ENCODE results near the gene SH3TC1.

GRCh38 chr4:8251110-8251883 is 52.2 kb downstream of the SH3TC1 start:
- TF ChIP-seq SREBF2 (IDR thresholded peaks at IDR 0.05) (no peak), JUN (IDR thresholded peaks at IDR 0.05) (no peak), ESRRA (IDR thresholded peaks at IDR 0.05; ENCODE audit: borderline replicate concordance, low read length) (no peak), CTCF (IDR thresholded peaks at IDR 0.05) (no peak), EP300 (IDR thresholded peaks at IDR 0.05) (no peak), CEBPB (IDR thresholded peaks at IDR 0.05) (no peak), POLR2A (IDR thresholded peaks at IDR 0.05; ENCODE audit: low read length) (no peak), BHLHE40 (IDR thresholded peaks at IDR 0.05; ENCODE audit: low read depth, low read length) (no peak), RAD21 (conservative IDR thresholded peaks at IDR 0.05 in 1 of 2, IDR thresholded peaks at IDR 0.05 in 1 of 2) (no peak), CHD4 (IDR thresholded peaks at IDR 0.05; ENCODE audit: borderline replicate concordance) (no peak), MAX (IDR thresholded peaks at IDR 0.05) (no peak)
